Lung (tissue), 12 donors: ENCODE data around the gene SPECC1. TPM values are rescaled to one million over a fixed set of nuclear protein-coding genes. Genes with fewer than 3 reads are reported as not detected.
A peak's percentile ranks its signal among the peaks of the same experiment; 100 is the strongest.

Source experiments
- ATAC-seq: fragments of 200-7000 bp; cut with Tn5 transposase; one replicate; pipeline ENCODE4 v1.9.1; 2020; ENCODE audit warnings: moderate number of reproducible peaks; ENCODE audit not compliant: insufficient read depth, low FRiP score
- DNase-seq, 3 donors: peaks; one replicate each; pipeline ENCODE4 v3.0.0-alpha.2; 2013 to 2017
- H3K27ac ChIP-seq, 2 donors: one replicate each; pipeline ENCODE4 v1.5.1; 2013; ENCODE audit warnings: mild to moderate bottlenecking in 2 of 2, moderate library complexity in 2 of 2, control low read depth in 1 of 2, inconsistent platforms in 1 of 2, low read depth in 1 of 2, low read length in 1 of 2
- H3K27me3 ChIP-seq, 3 donors: one replicate each; pipeline ENCODE4 v1.5.1; 2013; ENCODE audit warnings: low read length in 2 of 3; ENCODE audit not compliant: control insufficient read depth in 3 of 3, insufficient read depth in 3 of 3
- H3K36me3 ChIP-seq, 4 donors: one replicate each; pipeline ENCODE4 v1.5.1; 2013; ENCODE audit warnings: low read length in 4 of 4, mild to moderate bottlenecking in 1 of 4, moderate library complexity in 1 of 4; ENCODE audit not compliant: control insufficient read depth in 4 of 4, insufficient read depth in 4 of 4
- H3K4me1 ChIP-seq, 5 donors: one replicate each; pipeline ENCODE4 v1.5.1; 2013; ENCODE audit warnings: low read length in 5 of 5, mild to moderate bottlenecking in 2 of 5, moderate library complexity in 1 of 5; ENCODE audit not compliant: control insufficient read depth in 5 of 5, insufficient read depth in 5 of 5
- H3K4me3 ChIP-seq: one replicate; pipeline ENCODE4 v1.5.1; 2013; ENCODE audit warnings: mild to moderate bottlenecking, control low read depth, moderate library complexity
- H3K9ac ChIP-seq, 2 donors: one replicate each; pipeline ENCODE4 v1.5.1; 2013; ENCODE audit warnings: low read length in 2 of 2, control low read depth in 1 of 2; ENCODE audit not compliant: insufficient read depth in 1 of 2
- H3K9me3 ChIP-seq, 4 donors: one replicate each; pipeline ENCODE4 v1.5.1; 2013; ENCODE audit warnings: low read length in 3 of 4, mild to moderate bottlenecking in 1 of 4, moderate library complexity in 1 of 4; ENCODE audit not compliant: control insufficient read depth in 4 of 4, insufficient read depth in 3 of 4
- WGBS, 2 donors: extraction: QIAGEN DNeasy Blood & Tissue Kit; methylation state at CpG; one replicate each; pipeline ENCODE4 v1.1.7; 2013; 5-methylcytosine and 5-hydroxymethylcytosine counted together
- polyA plus RNA-seq, 2 donors: library from polyadenylated mRNA; stranded (reverse); fragments of 200-250 nt; gene quantifications; one replicate each; pipeline ENCODE4 v1.2.1, GENCODE V29; 2013
- total RNA-seq, 2 donors: library from RNA; depleted of rRNA in 1 of 2; stranded (reverse); fragments of >200 nt in 1 of 2; gene quantifications; one replicate each; pipeline ENCODE4 v1.2.1, GENCODE V29; 2014 to 2021
- TF ChIP-seq, protein P1 (sequence below): IDR thresholded peaks from 2 replicates; pipeline ENCODE4 v1.5.1; 2012; ENCODE audit warnings: mild to moderate bottlenecking; ENCODE audit errors: control extremely low read depth, extremely low read depth
- donor health status: control.
- donor health status: control.
- donor health status: Bipolar disorder and iron deficiency.
- donor health status: healthy.
- donor health status: DM: yes; HTN: yes; CAD: no.

The SPECC1 gene
- total and polyA plus RNA-seq, 4 donors, result 8.8 to 27.1 (median 14.7) TPM

DNA sequence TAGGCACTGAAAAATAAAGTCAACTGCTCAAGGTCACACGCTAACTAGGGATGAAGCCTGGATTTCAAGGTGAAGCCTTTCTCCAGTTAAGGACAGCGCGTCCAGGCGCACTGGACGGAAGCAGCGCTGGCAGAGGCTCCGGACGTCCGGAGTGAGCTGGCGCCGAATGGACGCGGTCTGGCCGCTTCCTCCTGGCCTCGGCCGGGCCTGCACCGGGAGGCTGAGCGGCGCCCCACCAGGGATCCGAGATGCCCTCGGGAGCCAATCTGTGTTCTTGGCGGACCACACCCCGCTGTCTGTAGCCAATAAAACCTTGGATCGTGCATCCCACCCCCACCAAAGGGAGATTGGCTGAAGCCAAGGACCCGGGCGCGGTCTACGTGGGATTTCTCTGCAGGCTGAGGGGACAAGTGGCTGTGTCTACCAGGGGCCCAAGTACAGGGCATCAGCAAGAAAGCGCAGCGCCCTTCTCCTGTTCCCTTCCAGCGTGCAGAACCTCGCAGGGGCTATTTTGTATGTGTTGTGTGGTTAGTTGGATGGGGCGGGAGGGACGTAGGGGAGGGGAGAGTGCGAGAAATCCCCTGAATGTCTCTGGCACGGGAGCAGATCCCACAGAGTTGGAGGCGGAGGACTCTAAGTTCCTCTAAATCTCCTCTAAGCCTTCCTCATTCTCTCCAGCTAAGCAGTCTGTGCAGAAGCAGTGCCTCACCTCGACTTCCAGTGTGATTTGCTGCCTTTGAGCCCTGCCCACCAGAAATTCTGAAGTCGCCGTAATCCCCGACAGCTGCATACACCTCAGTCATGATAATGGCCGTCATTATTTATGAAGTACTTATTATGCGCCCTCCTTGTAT is 29.0 kb upstream of the SPECC1 start:
- Histone ChIP-seq H3K4me3 (no peak overlapping the region), H3K27me3 (no peaks in the 10 kb centered on the region), H3K27ac (no peak overlapping the region), H3K9me3 (no peaks in the 10 kb centered on the region), H3K9ac (no peak overlapping the region), H3K36me3 (no peaks in the 10 kb centered on the region), H3K4me1 (peaks cover 0 to 14% (median 5%) of the 10 kb centered on the region in 5 donors)
- peak in 1 of 3 donors; percentile 9 for DNase-seq
- TF ChIP-seq, protein P1, sequence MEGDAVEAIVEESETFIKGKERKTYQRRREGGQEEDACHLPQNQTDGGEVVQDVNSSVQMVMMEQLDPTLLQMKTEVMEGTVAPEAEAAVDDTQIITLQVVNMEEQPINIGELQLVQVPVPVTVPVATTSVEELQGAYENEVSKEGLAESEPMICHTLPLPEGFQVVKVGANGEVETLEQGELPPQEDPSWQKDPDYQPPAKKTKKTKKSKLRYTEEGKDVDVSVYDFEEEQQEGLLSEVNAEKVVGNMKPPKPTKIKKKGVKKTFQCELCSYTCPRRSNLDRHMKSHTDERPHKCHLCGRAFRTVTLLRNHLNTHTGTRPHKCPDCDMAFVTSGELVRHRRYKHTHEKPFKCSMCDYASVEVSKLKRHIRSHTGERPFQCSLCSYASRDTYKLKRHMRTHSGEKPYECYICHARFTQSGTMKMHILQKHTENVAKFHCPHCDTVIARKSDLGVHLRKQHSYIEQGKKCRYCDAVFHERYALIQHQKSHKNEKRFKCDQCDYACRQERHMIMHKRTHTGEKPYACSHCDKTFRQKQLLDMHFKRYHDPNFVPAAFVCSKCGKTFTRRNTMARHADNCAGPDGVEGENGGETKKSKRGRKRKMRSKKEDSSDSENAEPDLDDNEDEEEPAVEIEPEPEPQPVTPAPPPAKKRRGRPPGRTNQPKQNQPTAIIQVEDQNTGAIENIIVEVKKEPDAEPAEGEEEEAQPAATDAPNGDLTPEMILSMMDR, result no peak
- 62 to 70% methylated on average over 43 of the region's 43 CpGs for WGBS, 2 donors
- ATAC-seq, result no peak

DNA sequence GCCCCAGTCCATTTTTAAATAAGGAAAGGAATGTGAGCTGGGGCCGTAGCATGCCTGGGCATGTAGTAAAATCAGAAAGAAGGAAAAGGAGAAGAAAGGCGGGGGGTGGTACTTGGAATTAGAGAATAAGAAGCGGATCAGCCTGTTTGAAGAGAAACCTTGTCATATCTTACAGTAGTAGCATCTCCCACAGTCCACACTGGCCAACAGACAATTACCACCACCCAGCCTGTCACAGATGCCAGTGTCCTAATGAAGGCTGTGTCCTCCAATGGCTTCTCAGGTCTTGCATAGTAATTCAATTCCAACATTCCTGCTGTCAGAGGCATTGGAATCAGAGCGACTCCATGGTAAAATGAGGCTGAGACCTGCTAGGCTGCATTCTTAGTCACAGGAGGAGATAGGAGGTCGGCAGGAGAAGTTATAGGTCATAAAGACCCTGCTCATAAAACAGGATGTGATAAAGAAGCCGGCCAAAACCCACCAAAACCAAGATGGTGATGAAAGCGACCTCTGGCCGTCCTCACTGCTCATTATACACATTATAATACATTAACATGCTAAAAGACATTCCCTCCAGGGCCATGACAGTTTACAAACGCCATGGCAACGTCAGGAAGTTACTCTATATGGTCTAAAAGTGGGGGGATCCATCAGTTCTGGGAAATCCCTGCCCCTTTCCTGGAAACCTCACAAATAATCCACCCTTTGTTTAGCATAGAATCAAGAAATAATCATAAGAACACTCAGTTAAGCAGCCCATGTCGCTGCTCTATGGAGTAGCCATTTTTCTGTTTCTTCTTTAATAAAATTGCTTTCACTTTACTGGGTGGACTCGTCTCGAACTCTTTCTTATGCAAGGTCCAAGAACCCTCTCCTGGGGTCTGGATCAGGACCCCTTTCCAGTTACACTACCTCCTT is 22.0 kb upstream of the SPECC1 start:
- peak in 1 of 3 donors; percentile 14 for DNase-seq
- H3K9ac ChIP-seq, result no peak overlapping the region
- TF ChIP-seq, protein P1, result no peak
- H3K27me3 ChIP-seq, result no peaks in the 10 kb centered on the region
- H3K4me3 ChIP-seq, result no peak overlapping the region
- H3K27ac ChIP-seq, result no peak overlapping the region
- no peak for ATAC-seq
- no peaks in the 10 kb centered on the region for H3K36me3 ChIP-seq
- 69 to 78% methylated on average over 13 of the region's 13 CpGs for WGBS, 2 donors
- H3K4me1 ChIP-seq, result no peaks in the 10 kb centered on the region
- H3K9me3 ChIP-seq, result no peaks in the 10 kb centered on the region

GRCh38 chr17:19987897-19988296 is 21.3 kb upstream of the SPECC1 start:
- H3K27ac ChIP-seq, result no peak overlapping the region

More at GRCh38 chr17:19987897-19988296, 21.3 kb upstream of the SPECC1 start:
- H3K36me3 ChIP-seq, result no peaks in the 10 kb centered on the region
- no peaks in the 10 kb centered on the region for H3K4me1 ChIP-seq
- no peak overlapping the region for H3K4me3 ChIP-seq
- H3K9ac ChIP-seq, result no peak overlapping the region
- DNase-seq, result no peak
- TF ChIP-seq, protein P1, result no peak
- 80 to 90% methylated on average over 1 of the region's 1 CpG for WGBS, 2 donors
- H3K27me3 ChIP-seq, result no peaks in the 10 kb centered on the region
- no peak for ATAC-seq
- no peaks in the 10 kb centered on the region for H3K9me3 ChIP-seq
